GM19438 (cell line): ENCODE measurements around the gene CHST8.

Experiments
- ATAC-seq: cut with Tn5 transposase; IDR thresholded peaks from one replicate; pipeline ENCODE4 v1.9.1; 2021; ENCODE audit warnings: low read depth; ENCODE audit not compliant: unreplicated experiment

CHST8 gene

GRCh38 chr19:33670398-33670797, 48.6 kb downstream of the CHST8 start:
- ATAC-seq = no peak

DNA sequence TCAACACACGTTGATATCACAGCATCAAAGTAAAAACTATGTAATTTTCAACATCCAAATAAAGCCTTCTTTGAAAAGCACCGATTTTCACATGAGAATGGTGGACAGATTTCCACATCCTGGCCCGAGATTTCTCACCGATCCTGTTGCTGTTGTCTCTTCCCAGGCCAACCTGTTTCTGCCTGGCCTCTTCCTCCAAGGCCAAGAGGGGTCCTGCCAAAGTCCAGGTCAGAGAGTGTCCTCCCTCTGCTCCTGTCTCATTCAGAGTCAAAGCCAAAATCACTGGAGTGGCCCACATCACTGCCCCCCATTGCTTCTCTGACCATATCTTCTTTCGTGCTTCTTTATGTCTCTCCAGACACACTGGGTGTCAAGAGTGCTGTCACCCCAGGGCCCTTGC, 49.5 kb downstream of the CHST8 start:
- ATAC-seq = no peak

DNA sequence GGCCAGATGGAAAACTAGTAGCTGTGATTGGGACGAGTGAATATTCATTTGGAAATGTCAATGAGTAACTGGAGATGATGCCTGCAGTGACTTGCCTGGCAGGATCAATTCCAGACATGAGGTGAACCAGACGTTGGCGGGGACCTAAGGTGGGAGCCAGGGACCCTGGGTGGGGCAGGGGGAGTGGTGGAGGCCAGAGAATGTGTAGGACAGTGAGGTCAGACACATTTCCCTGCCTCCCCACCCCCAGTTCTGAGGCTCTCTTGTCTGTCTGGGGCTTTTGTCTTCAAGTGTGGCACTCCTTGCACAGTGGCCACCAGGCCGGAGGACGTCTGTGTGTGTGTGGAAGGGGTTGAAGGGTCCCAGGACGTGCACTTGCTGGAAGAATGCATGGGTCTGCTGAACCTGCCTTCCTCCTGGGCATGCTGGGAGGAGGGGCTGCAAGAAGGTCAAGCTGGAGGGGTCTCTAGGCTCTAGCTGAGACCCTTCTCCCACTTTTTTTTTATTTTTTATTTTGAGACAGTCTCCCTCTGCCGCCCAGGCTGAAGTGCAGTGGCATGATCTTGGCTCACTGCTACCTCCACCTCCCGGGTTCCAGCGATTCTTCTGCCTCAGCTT, 51.6 kb downstream of the CHST8 start:
- ATAC-seq = no peak

GRCh38 chr19:33673996-33674625, 52.4 kb downstream of the CHST8 start:
- no peak for ATAC-seq

DNA sequence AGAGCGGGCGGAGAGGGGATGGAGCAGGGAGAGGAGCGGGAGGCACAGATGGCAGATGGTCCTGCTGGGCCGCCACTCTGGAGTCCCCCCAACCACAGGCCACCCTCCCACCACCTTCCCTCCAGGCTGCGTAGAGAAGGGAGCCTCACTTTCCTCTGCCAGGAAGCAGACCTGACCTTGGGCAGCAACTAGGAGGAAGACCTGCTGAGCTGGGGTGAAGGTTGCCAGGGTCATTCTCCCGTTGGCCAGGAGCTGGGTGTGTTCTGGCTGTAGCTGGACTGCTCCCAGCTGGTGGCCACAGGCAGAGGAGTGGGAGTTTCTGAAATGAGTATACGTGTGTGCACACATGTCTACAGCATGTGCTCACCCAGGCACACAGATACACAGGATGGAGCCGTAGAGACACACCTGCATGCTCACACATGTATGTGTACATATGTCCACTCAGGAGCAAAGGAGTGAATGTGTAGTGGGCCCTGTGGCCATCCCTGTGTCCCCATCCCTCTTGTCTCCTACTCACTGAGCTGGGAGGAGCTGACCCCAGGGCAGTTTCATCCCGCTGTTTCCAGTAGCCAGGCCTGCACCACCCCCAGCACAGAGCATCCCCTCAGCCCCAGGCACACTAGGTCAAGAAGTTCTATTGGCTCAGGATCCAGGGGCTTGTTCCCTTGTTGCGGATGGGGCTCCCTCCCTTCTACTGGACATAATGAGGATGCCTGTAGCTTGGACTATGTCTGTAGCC, 53.0 kb downstream of the CHST8 start:
- ATAC-seq = no peak

- ATAC-seq = no peak
These were observed 53.9 kb downstream of the CHST8 start for GRCh38 chr19:33675501-33676124.

GRCh38 chr19:33676999-33677665, 55.4 kb downstream of the CHST8 start:
- ATAC-seq = no peak

DNA sequence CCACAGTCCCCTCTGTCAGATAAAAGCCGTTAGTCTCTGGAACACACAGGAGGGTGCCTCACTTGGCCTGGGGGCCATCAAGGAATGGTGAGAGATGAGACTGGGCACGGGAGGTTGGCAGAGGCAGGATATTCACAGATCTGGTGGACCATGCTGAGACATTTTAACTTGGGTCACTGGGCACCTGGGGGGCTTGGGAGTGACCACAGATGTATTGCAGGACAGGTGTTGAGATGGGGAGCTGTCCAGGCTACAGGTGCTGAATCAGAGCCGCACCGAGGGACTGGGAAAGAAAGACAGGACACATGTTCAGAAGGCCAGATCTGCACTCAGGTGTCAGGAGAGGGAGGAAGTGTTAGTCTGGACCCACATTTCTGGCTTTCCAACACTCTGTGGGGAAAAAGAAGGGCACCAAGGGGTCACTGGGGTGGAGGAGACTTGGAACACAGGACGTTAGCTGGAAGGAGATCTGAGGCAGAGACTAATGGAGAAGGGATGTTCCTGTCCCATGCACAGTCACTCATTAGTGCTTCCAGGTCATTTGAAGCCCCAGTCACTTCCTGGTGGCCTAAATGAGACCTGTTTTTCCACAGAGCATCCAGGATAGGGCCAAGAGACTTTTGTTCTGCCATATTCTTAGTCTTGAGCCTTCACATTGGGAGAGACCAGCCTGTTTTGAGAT, 56.1 kb downstream of the CHST8 start:
- no peak for ATAC-seq

GRCh38 chr19:33678796-33679585, 57.2 kb downstream of the CHST8 start:
- no peak for ATAC-seq

DNA sequence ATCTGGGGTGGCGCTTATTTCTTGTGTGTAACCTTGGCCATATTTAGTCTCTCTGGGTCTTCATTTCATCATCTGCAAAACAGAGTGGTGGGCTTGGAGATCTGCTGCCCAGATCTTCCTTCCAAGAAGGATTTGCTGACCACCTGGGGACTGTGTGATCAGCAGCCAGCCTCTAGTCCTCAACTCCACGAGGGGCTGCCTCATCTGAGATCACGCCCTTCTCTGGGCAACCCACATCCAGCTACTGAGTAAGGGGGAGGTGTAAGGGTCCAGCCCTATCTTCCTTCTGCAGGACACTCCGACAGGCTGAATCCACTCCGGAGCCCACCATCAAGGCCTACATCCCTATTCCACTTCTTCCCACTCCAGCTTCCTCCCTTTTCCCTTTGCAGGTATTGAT, 57.9 kb downstream of the CHST8 start:
- no peak for ATAC-seq

- ATAC-seq = no peak
These were observed 59.4 kb downstream of the CHST8 start for GRCh38 chr19:33681081-33681680.

GRCh38 chr19:33683881-33684537, 62.3 kb downstream of the CHST8 start:
- ATAC-seq = no peak

- ATAC-seq = no peak
These were observed 62.9 kb downstream of the CHST8 start for GRCh38 chr19:33684538-33685232.

DNA sequence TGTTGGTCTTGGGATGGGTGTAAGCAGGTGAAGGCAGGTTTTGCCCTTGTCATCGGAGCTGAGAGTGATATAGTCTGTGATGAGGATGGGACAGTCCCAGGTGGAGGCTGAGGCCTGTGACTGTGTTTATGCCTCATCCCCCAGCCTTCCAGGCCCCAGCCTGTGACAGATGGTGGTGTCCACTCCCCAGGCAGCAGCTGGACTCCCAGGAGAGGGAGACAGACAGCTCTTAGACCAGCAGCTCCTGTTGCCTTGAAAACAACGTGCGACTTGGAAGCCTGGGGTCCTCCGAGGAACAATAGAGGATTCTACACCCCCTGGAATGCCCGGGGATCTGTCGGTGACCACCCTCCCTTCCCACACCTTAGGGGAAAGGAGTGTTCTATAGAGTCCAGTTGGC, 63.8 kb downstream of the CHST8 start:
- ATAC-seq = no peak

- ATAC-seq = no peak
These were observed 64.5 kb downstream of the CHST8 start for GRCh38 chr19:33686262-33686661.

GRCh38 chr19:33686687-33687480, 65.1 kb downstream of the CHST8 start:
- no peak for ATAC-seq

DNA sequence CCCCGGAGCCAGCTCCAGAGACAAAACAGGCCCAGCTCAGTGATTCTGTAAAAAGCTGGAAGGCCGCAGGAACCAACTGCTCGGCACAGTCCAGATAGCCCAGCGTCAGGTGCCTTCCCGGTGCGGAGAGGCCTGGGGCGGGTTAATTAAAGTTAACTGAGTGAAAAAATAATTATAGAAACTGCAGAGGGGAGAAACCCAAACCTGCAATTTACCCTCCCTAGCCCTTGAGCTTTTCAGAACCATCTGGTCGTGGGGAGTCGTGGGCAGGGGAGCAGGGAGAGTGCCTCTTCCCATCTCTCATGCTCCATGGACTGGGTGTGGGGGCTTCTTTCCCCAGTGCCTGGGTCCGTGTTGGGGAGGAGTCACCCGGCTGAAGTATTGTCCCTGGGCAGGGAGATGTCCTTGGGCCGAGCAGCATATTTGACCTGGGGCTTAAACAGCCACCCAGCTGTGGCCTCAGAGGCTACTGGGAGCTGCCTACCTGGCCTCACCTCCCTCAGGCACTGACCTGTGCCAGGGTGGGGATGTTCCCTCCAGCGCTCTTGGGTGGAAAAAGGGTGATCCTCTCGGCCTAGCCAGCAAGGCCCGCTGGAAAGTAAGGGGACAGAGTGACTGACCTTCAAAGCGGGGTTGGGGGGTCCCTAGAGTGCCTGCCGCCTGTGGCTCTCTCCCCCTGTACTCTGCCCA, 65.9 kb downstream of the CHST8 start:
- ATAC-seq = no peak
